Caco-2 (cell line): Measurements from ENCODE around the gene SRGAP1. TPM values are rescaled to one million over a fixed set of nuclear protein-coding genes. Genes with fewer than 3 reads are reported as not detected.

ENCODE experiments used
- BruUV-seq: library from RNA; stranded (reverse); fragments of 400-500 nt; replicated peaks from 2 replicates; lab custom pipeline; 2021; lab: Mats Ljungman, UMichigan
- CTCF ChIA-PET: fragments of 300-600 bp; sonication (Branson Sonifier 250); formaldehyde crosslinking; loops from one replicate; lab custom pipeline; 2022; ENCODE audit warnings: antibody characterized with exemption; lab: Charles Lee
- POLR2A ChIA-PET: fragments of 300-600 bp; sonication (Branson Sonifier 250); formaldehyde crosslinking; loops from one replicate; lab custom pipeline; 2022; ENCODE audit warnings: antibody characterized with exemption; lab: Charles Lee
- DNase-seq, 2 experiments: peaks; one replicate each; pipeline versions ENCODE4 v3.0.0 to v3.0.0-alpha.2; 2020 to 2022
- H3K27me3 ChIP-seq: replicated peaks from 2 replicates; pipeline ENCODE4 v1.6.0; 2011; ENCODE audit warnings: low read length; ENCODE audit not compliant: control insufficient read depth, insufficient read depth
- H3K36me3 ChIP-seq: 2 replicates; pipeline ENCODE4 v1.5.1; 2011; ENCODE audit warnings: low read length; ENCODE audit not compliant: control insufficient read depth, insufficient read depth
- H3K4me1 ChIP-seq: fragments of 250-450 bp; sonication (Bioruptor Pico); 2 replicates; pipeline ENCODE4 v1.5.1; 2020; ENCODE audit warnings: mild to moderate bottlenecking
- H3K4me3 ChIP-seq: 2 replicates; pipeline ENCODE4 v1.5.1; 2011; ENCODE audit warnings: low read depth, mild to moderate bottlenecking, control low read depth, low read length
- H3K9me3 ChIP-seq: fragments of 250-450 bp; sonication (Bioruptor Pico); 2 replicates; pipeline ENCODE4 v1.5.1; 2020; ENCODE audit warnings: mild to moderate bottlenecking, moderate library complexity
- H3K27ac Mint-ChIP-seq: one replicate; pipeline ENCODE4 v1.8.0; 2022; ENCODE audit warnings: mixed read lengths; ENCODE audit not compliant: unreplicated experiment
- H3K27me3 Mint-ChIP-seq: one replicate; pipeline ENCODE4 v1.8.0; 2022; ENCODE audit warnings: mixed read lengths; ENCODE audit not compliant: insufficient read depth, unreplicated experiment
- H3K36me3 Mint-ChIP-seq: one replicate; pipeline ENCODE4 v1.8.0; 2022; ENCODE audit warnings: mild to moderate bottlenecking, mixed read lengths; ENCODE audit not compliant: insufficient read depth, unreplicated experiment
- H3K4me1 Mint-ChIP-seq: one replicate; pipeline ENCODE4 v1.8.0; 2022; ENCODE audit warnings: low read depth, mixed read lengths; ENCODE audit not compliant: unreplicated experiment
- H3K4me3 Mint-ChIP-seq: one replicate; pipeline ENCODE4 v1.8.0; 2022; ENCODE audit warnings: mild to moderate bottlenecking, moderate library complexity, mixed read lengths; ENCODE audit not compliant: unreplicated experiment
- H3K9me3 Mint-ChIP-seq: one replicate; pipeline ENCODE4 v1.8.0; 2022; ENCODE audit warnings: mixed read lengths; ENCODE audit not compliant: unreplicated experiment
- CTCF ChIP-seq, 2 experiments: fragments of 200-600 bp in 1 of 2; IDR thresholded peaks; 1 replicate in 1 of 2; 2 replicates in 1 of 2; pipeline versions ENCODE4 v1.5.1 to v1.8.0; 2011 to 2022; ENCODE audit warnings: antibody characterized with exemption in 1 of 2, control low read depth in 1 of 2, inconsistent platforms in 1 of 2, low read depth in 1 of 2, low read length in 1 of 2, mild to moderate bottlenecking in 1 of 2, moderate library complexity in 1 of 2; ENCODE audit not compliant: insufficient read depth in 1 of 2, severe bottlenecking in 1 of 2, unreplicated experiment in 1 of 2
- intact Hi-C: fragments of 100-400 bp; cut with micrococcal nuclease; formaldehyde crosslinking; loops from one replicate; pipeline ENCODE4 v1.10.0; 2022; ENCODE audit not compliant: unreplicated experiment
- total RNA-seq: library from RNA; stranded (reverse); gene quantifications from 2 replicates; pipeline ENCODE4 v1.2.3, GENCODE V29; 2022

The SRGAP1 gene
- total RNA-seq, 1 experiment from 2014 or later, result 22.1 TPM

DNA sequence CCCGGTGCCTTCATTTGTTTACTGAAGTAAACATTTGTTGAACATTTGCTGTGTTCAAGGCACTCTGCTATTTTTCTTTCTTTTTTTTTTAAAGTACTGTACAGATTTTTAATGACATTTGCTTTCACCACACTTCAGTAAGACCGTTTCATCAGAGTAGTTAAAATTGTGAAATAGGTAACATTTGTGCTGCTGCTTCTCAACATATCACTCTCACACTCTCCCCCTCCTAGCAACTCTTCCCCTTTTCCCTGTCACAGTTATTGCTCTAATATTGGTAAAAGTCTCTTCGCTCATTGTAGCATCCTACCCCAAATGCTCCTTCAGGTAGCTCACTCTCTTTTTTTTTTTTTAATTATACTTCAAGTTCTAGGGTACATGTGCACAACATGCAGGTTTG is 49.6 kb downstream of the SRGAP1 start:
- BruUV-seq, result no TSS peak
- Histone ChIP-seq H3K36me3 (no peaks in the 10 kb centered on the region), H3K4me1 (peaks cover 33% of the 10 kb centered on the region), H3K9me3 (no peaks in the 10 kb centered on the region), H3K27me3 (no peaks in the 10 kb centered on the region), H3K4me3 (no peak overlapping the region)
- Mint-ChIP-seq H3K36me3 (peaks cover 9% of the 10 kb centered on the region), H3K4me1 (peaks cover 27% of the 10 kb centered on the region), H3K9me3 (no peaks in the 10 kb centered on the region), H3K4me3 (no peak overlapping the region), H3K27ac (peak overlapping the region; percentile 48), H3K27me3 (no peaks in the 10 kb centered on the region)
- no peak for TF ChIP-seq CTCF (IDR thresholded peaks at IDR 0.05; ENCODE audit: insufficient read depth in 1 of 2, low read depth in 1 of 2, low read length in 1 of 2, severe bottlenecking in 1 of 2, unreplicated experiment in 1 of 2)
- DNase-seq, result no peak
- intact Hi-C loops, result no loop called here
- ChIA-PET POLR2A (no interaction called here), CTCF (no interaction called here)

- POLR2A ChIA-PET, result no interaction called here
- Histone ChIP-seq H3K9me3 (no peaks in the 10 kb centered on the region), H3K27me3 (no peaks in the 10 kb centered on the region), H3K4me3 (no peak overlapping the region), H3K36me3 (no peaks in the 10 kb centered on the region), H3K4me1 (peaks cover 21% of the 10 kb centered on the region)
- BruUV-seq, result no TSS peak
- H3K36me3 Mint-ChIP-seq, result peaks cover 9% of the 10 kb centered on the region
- no peaks in the 10 kb centered on the region for H3K27me3 Mint-ChIP-seq
- intact Hi-C loops, result no loop called here
- DNase-seq, result no peak
- CTCF ChIA-PET, result no interaction called here
- H3K27ac Mint-ChIP-seq, result no peak overlapping the region
- TF ChIP-seq CTCF (IDR thresholded peaks at IDR 0.05; ENCODE audit: insufficient read depth in 1 of 2, low read depth in 1 of 2, low read length in 1 of 2, severe bottlenecking in 1 of 2, unreplicated experiment in 1 of 2), result no peak
- peaks cover 14% of the 10 kb centered on the region for H3K4me1 Mint-ChIP-seq
- no peaks in the 10 kb centered on the region for H3K9me3 Mint-ChIP-seq
- no peak overlapping the region for H3K4me3 Mint-ChIP-seq
Observed at GRCh38 chr12:63895841-63896240, 51.3 kb downstream of the SRGAP1 start.

DNA sequence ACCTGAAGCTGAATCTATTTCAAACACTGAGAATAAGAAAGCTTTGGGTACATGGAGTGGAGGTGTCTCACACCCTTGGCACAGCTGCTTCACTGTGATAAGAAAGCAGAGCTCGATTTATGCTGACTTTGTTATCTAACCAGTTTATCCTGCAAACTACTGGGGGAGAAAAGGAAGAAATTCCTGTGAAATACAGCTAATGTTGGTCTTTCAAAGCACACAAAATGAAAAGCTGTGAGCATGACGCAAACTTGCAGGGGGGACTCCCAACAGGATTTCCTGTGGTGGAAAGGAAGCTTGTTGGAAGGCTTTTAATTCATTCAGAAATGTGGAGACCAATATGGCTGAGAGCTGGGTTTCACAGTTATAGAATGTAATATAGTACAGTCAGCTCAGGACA is 53.4 kb downstream of the SRGAP1 start:
- Mint-ChIP-seq H3K27ac (no peak overlapping the region), H3K27me3 (no peaks in the 10 kb centered on the region), H3K4me1 (peaks cover 14% of the 10 kb centered on the region), H3K9me3 (no peaks in the 10 kb centered on the region), H3K36me3 (no peaks in the 10 kb centered on the region), H3K4me3 (no peak overlapping the region)
- Histone ChIP-seq H3K9me3 (no peaks in the 10 kb centered on the region), H3K27me3 (no peaks in the 10 kb centered on the region), H3K4me3 (no peak overlapping the region), H3K4me1 (peaks cover 16% of the 10 kb centered on the region), H3K36me3 (no peaks in the 10 kb centered on the region)
- POLR2A ChIA-PET, result no interaction called here
- no peak for DNase-seq
- CTCF ChIA-PET, result no interaction called here
- no TSS peak for BruUV-seq
- no peak for TF ChIP-seq CTCF (IDR thresholded peaks at IDR 0.05; ENCODE audit: insufficient read depth in 1 of 2, low read depth in 1 of 2, low read length in 1 of 2, severe bottlenecking in 1 of 2, unreplicated experiment in 1 of 2)
- intact Hi-C loops, result no loop called here
